WTC11 (cell line): ENCODE measurements around the gene S100A8. TPM values are rescaled to one million over a fixed set of nuclear protein-coding genes. Genes with fewer than 3 reads are reported as not detected.

Experiments used
- ATAC-seq: fragments of 200-7000 bp; cut with Tn5 transposase; 2 replicates; pipeline ENCODE4 v1.10.0; 2021; ENCODE audit warnings: mild to moderate bottlenecking, moderate library complexity
- Bru-seq: library from RNA; stranded (reverse); fragments of 400-500 nt; gene quantifications from one replicate; lab custom pipeline; 2021; lab: Mats Ljungman, UMichigan
- CTCF ChIA-PET: fragments of 300-600 bp; sonication (Branson Sonifier 250); formaldehyde crosslinking; loops from one replicate; lab custom pipeline; 2021; ENCODE audit warnings: antibody characterized with exemption; lab: Charles Lee
- POLR2A ChIA-PET: fragments of 350-600 bp; sonication (Branson Sonifier 250); formaldehyde crosslinking; loops from one replicate; lab custom pipeline; 2021; ENCODE audit warnings: antibody characterized with exemption; lab: Charles Lee
- DNase-seq: peaks from one replicate; pipeline ENCODE4 v3.0.0; 2021; ENCODE audit warnings: low spot score
- H3K27ac Mint-ChIP-seq: 2 replicates; pipeline ENCODE4 v1.8.0; 2021; ENCODE audit warnings: mixed read lengths
- H3K27me3 Mint-ChIP-seq: 2 replicates; pipeline ENCODE4 v1.8.0; 2021; ENCODE audit warnings: low read depth, mild to moderate bottlenecking, moderate library complexity, mixed read lengths
- H3K36me3 Mint-ChIP-seq: 2 replicates; pipeline ENCODE4 v1.8.0; 2021; ENCODE audit warnings: mixed read lengths
- H3K4me1 Mint-ChIP-seq: 2 replicates; pipeline ENCODE4 v1.8.0; 2022; ENCODE audit warnings: mixed read lengths
- H3K4me3 Mint-ChIP-seq: 2 replicates; pipeline ENCODE4 v1.8.0; 2021; ENCODE audit warnings: mild to moderate bottlenecking, moderate library complexity, mixed read lengths
- H3K9me3 Mint-ChIP-seq: 2 replicates; pipeline ENCODE4 v1.8.0; 2021; ENCODE audit warnings: mixed read lengths
- ATF1 ChIP-seq: sonication (generic); formaldehyde crosslinking; IDR thresholded peaks from 2 replicates; pipeline ENCODE4 v1.8.1; 2023; ENCODE audit warnings: mild to moderate bottlenecking, moderate library complexity, missing genetic modification reagents
- ATF2 ChIP-seq: sonication (generic); formaldehyde crosslinking; IDR thresholded peaks from 2 replicates; pipeline ENCODE4 v1.8.1; 2022; ENCODE audit warnings: low read depth, missing genetic modification reagents, borderline replicate concordance
- CBFB ChIP-seq: sonication (generic); formaldehyde crosslinking; IDR thresholded peaks from 2 replicates; pipeline ENCODE4 v1.8.1; 2022; ENCODE audit warnings: mild to moderate bottlenecking, low read depth, missing genetic modification reagents
- E2F1 ChIP-seq: sonication (generic); formaldehyde crosslinking; IDR thresholded peaks from 2 replicates; pipeline ENCODE4 v1.8.0; 2022; ENCODE audit warnings: mild to moderate bottlenecking, missing genetic modification reagents
- EMX1 ChIP-seq: fragments of 250-450 bp; sonication (Bioruptor Pico); IDR thresholded peaks from 2 replicates; pipeline ENCODE4 v1.8.0; 2021; ENCODE audit warnings: mild to moderate bottlenecking
- ERG ChIP-seq: fragments of 250-450 bp; sonication (Bioruptor Pico); IDR thresholded peaks from 2 replicates; pipeline ENCODE4 v1.8.0; 2021; ENCODE audit warnings: mild to moderate bottlenecking
- GTF2I ChIP-seq: fragments of 250-450 bp; sonication (Bioruptor Pico); conservative IDR thresholded peaks from 2 replicates; pipeline ENCODE4 v1.4.0; 2021; ENCODE audit warnings: mild to moderate bottlenecking
- HMGXB4 ChIP-seq: sonication (generic); formaldehyde crosslinking; IDR thresholded peaks from 2 replicates; pipeline ENCODE4 v1.8.1; 2023; ENCODE audit warnings: mild to moderate bottlenecking, moderate library complexity, missing genetic modification reagents
- JAZF1 ChIP-seq: fragments of 250-450 bp; sonication (Bioruptor Pico); IDR thresholded peaks from 2 replicates; pipeline ENCODE4 v1.9.0; 2021; ENCODE audit warnings: moderate library complexity, mild to moderate bottlenecking, inconsistent platforms
- KAT7 ChIP-seq: sonication (generic); formaldehyde crosslinking; IDR thresholded peaks from 2 replicates; pipeline ENCODE4 v1.8.1; 2023; ENCODE audit warnings: missing genetic modification reagents, mild to moderate bottlenecking, borderline replicate concordance
- MAX ChIP-seq: sonication (generic); formaldehyde crosslinking; IDR thresholded peaks from 2 replicates; pipeline ENCODE4 v1.8.0; 2022; ENCODE audit warnings: mild to moderate bottlenecking, missing genetic modification reagents
- MLX ChIP-seq: sonication (generic); formaldehyde crosslinking; IDR thresholded peaks from 2 replicates; pipeline ENCODE4 v1.8.1; 2023; ENCODE audit warnings: mild to moderate bottlenecking, missing genetic modification reagents, moderate library complexity
- MYBL2 ChIP-seq: sonication (generic); formaldehyde crosslinking; IDR thresholded peaks from 2 replicates; pipeline ENCODE4 v1.8.1; 2023; ENCODE audit warnings: mild to moderate bottlenecking, moderate library complexity, missing genetic modification reagents
- NFE2L1 ChIP-seq: sonication (generic); formaldehyde crosslinking; IDR thresholded peaks from 2 replicates; pipeline ENCODE4 v1.8.1; 2023; ENCODE audit warnings: missing genetic modification reagents
- NR2C2 ChIP-seq: sonication (generic); formaldehyde crosslinking; IDR thresholded peaks from 2 replicates; pipeline ENCODE4 v1.8.0; 2022; ENCODE audit warnings: mild to moderate bottlenecking, missing genetic modification reagents
- NR3C1 ChIP-seq: sonication (generic); formaldehyde crosslinking; conservative IDR thresholded peaks from 2 replicates; pipeline ENCODE4 v1.8.1; 2023; ENCODE audit warnings: low read depth, mild to moderate bottlenecking, missing genetic modification reagents
- TEAD1 ChIP-seq: sonication (generic); formaldehyde crosslinking; IDR thresholded peaks from 2 replicates; pipeline ENCODE4 v1.8.0; 2022; ENCODE audit warnings: mild to moderate bottlenecking, missing genetic modification reagents
- TEAD4 ChIP-seq: sonication (generic); formaldehyde crosslinking; IDR thresholded peaks from 2 replicates; pipeline ENCODE4 v1.8.0; 2022; ENCODE audit warnings: mild to moderate bottlenecking, missing genetic modification reagents
- ZBTB21 ChIP-seq: sonication (generic); formaldehyde crosslinking; IDR thresholded peaks from 2 replicates; pipeline ENCODE4 v1.8.1; 2023; ENCODE audit warnings: mild to moderate bottlenecking, missing genetic modification reagents, borderline replicate concordance
- ZBTB43 ChIP-seq: sonication (generic); formaldehyde crosslinking; IDR thresholded peaks from 2 replicates; pipeline ENCODE4 v1.8.1; 2023; ENCODE audit warnings: mild to moderate bottlenecking, missing genetic modification reagents
- ZNF232 ChIP-seq: sonication (generic); formaldehyde crosslinking; IDR thresholded peaks from 2 replicates; pipeline ENCODE4 v1.8.0; 2022; ENCODE audit warnings: mild to moderate bottlenecking, missing genetic modification reagents
- ZNF317 ChIP-seq: sonication (generic); formaldehyde crosslinking; IDR thresholded peaks from 2 replicates; pipeline ENCODE4 v1.8.1; 2023; ENCODE audit warnings: low read depth, mild to moderate bottlenecking, moderate library complexity, missing genetic modification reagents, borderline replicate concordance
- ZNF512 ChIP-seq: sonication (generic); formaldehyde crosslinking; IDR thresholded peaks from 2 replicates; pipeline ENCODE4 v1.8.1; 2022; ENCODE audit warnings: missing genetic modification reagents, borderline replicate concordance
- long read RNA-seq, 3 experiments: library from RNA in 1 of 3; library from capped mRNA in 1 of 3; library from polyadenylated mRNA in 1 of 3; unstranded in 2 of 3; stranded (forward) in 1 of 3; transcript quantifications; one replicate each; pipeline ENCODE4 v2.0.0, GENCODE V29; 2021
- total RNA-seq: library from RNA; stranded (reverse); gene quantifications from 3 replicates; pipeline ENCODE4 v1.2.3, GENCODE V29; 2021

The S100A8 gene
- 1.4 TPM in 1 of 3 replicates, not detected in the others for total RNA-seq
- Bru-seq, nascent RNA = not detected
- long read RNA-seq, experiment 1 = 0 reads
- long read RNA-seq, experiment 2 = 0 reads
- long read RNA-seq, experiment 3 = 0 reads

GRCh38 chr1:153390938-153391710, at the start of gene S100A8:
S100A8 (minus strand) TSS chr1:153391073; CDS start chr1:153390535, 538 bp downstream.
- Mint-ChIP-seq H3K36me3 (no peaks in the 10 kb centered on the region), H3K4me3 (no peak within 1 kb of the TSS), H3K4me1 (no peaks in the 10 kb centered on the region), H3K27me3 (peaks cover 4% of the 10 kb centered on the region), H3K9me3 (no peaks in the 10 kb centered on the region), H3K27ac (no peak within 1 kb of the TSS)
- CTCF ChIA-PET = interaction anchor here (0.8 to 5.7 kb wide), 6 partner anchors 9 to 181 kb away, joined by 3 to 34 read pairs (median 6); no protein-coding TSS in a partner anchor
- ATAC-seq (no peak), DNase-seq (no peak)
- TF ChIP-seq NFE2L1 (CRISPR knock-in tag) (no peak), ZBTB21 (no peak), TEAD1 (CRISPR knock-in tag) (no peak), TEAD4 (no peak), EMX1 (CRISPR knock-in tag) (no peak), CBFB (no peak), HMGXB4 (CRISPR knock-in tag) (no peak), GTF2I (CRISPR knock-in tag) (no peak), ZNF317 (CRISPR knock-in tag) (no peak), E2F1 (no peak)
- POLR2A ChIA-PET = no interaction called here

GRCh38 chr1:153439273-153439672, 48.4 kb upstream of the S100A8 start:
- TF ChIP-seq MLX (CRISPR knock-in tag) = no peak
- TF ChIP-seq ATF1 (CRISPR knock-in tag) = no peak
- no peak for TF ChIP-seq NR2C2 (CRISPR knock-in tag)
- TF ChIP-seq KAT7 = no peak
- no peak for TF ChIP-seq ATF2
- TF ChIP-seq ZNF232 (CRISPR knock-in tag) = no peak
- no peak for TF ChIP-seq ZNF512
- no peak for TF ChIP-seq NR3C1 (CRISPR knock-in tag)
- no peak for TF ChIP-seq ERG (CRISPR knock-in tag)
- TF ChIP-seq MYBL2 (CRISPR knock-in tag) = no peak
- no peak for TF ChIP-seq JAZF1
- no peak for TF ChIP-seq ZBTB43 (CRISPR knock-in tag)
- TF ChIP-seq MAX = no peak
- TF ChIP-seq, all 79 proteins: peak for 0
- Mint-ChIP-seq H3K4me3 (no peak overlapping the region), H3K4me1 (no peaks in the 10 kb centered on the region), H3K36me3 (no peaks in the 10 kb centered on the region), H3K9me3 (peaks cover 8% of the 10 kb centered on the region), H3K27ac (no peak overlapping the region), H3K27me3 (peaks cover 7% of the 10 kb centered on the region)
- ChIA-PET POLR2A (no interaction called here), CTCF (no interaction called here)
- no peak for DNase-seq
- no peak for ATAC-seq
